Naive thymus-derived CD4-positive, alpha-beta T cell (primary cell): ENCODE measurements around the gene NPBWR2. TPM values are rescaled to one million over a fixed set of nuclear protein-coding genes. Genes with fewer than 3 reads are reported as not detected.
"Not testable (repeated sequence)": the region's sequence is repeated elsewhere in the genome, so short reads cannot be mapped to it uniquely, and the experiment has no call there.

ENCODE experiments used
- ATAC-seq: fragments of 150-1000 bp; cut with Tn5 transposase; 2 replicates; pipeline ENCODE4 v1.10.0; 2021; ENCODE audit warnings: mild to moderate bottlenecking, moderate library complexity
- CTCF ChIA-PET: fragments of 350-600 bp; sonication (Branson Sonifier 250); formaldehyde crosslinking; loops from one replicate; lab custom pipeline; 2021; ENCODE audit warnings: antibody characterized with exemption; lab: Charles Lee
- POLR2A ChIA-PET: fragments of 350-600 bp; sonication (Branson Sonifier 250); formaldehyde crosslinking; loops from one replicate; lab custom pipeline; 2021; ENCODE audit warnings: antibody characterized with exemption, inconsistent platforms; lab: Charles Lee
- DNase-seq, 9 donors: peaks; one replicate each; pipeline versions ENCODE4 v3.0.0 to v3.0.0-alpha.2; 2020 to 2022; ENCODE audit warnings: mixed read lengths in 1 of 9
- H3K27ac ChIP-seq: one replicate; pipeline ENCODE4 v1.7.0; 2013; ENCODE audit warnings: mild to moderate bottlenecking, low read depth, low read length, moderate library complexity
- H3K27me3 ChIP-seq, 2 donors: one replicate each; pipeline ENCODE4 v1.7.0; 2013; ENCODE audit warnings: low read length in 2 of 2, mild to moderate bottlenecking in 2 of 2, moderate library complexity in 2 of 2; ENCODE audit not compliant: control insufficient read depth in 2 of 2, insufficient read depth in 2 of 2
- H3K36me3 ChIP-seq, 3 experiments: 1 replicate in 2 of 3; 2 replicates in 1 of 3; pipeline ENCODE4 v1.7.0; 2013; ENCODE audit warnings: low read length in 3 of 3, mild to moderate bottlenecking in 3 of 3, moderate library complexity in 1 of 3; ENCODE audit not compliant: insufficient read depth in 3 of 3, control insufficient read depth in 2 of 3
- H3K4me1 ChIP-seq, 2 donors: one replicate each; pipeline ENCODE4 v1.7.0; 2013; ENCODE audit warnings: low read length in 2 of 2, mild to moderate bottlenecking in 2 of 2, moderate library complexity in 1 of 2; ENCODE audit not compliant: control insufficient read depth in 2 of 2, insufficient read depth in 2 of 2
- H3K4me3 ChIP-seq: 2 replicates; pipeline ENCODE4 v1.7.0; 2013; ENCODE audit warnings: mild to moderate bottlenecking, low read length
- H3K9me3 ChIP-seq, 3 experiments: 1 replicate in 2 of 3; 2 replicates in 1 of 3; pipeline ENCODE4 v1.7.0; 2013; ENCODE audit warnings: low read length in 3 of 3; ENCODE audit not compliant: control insufficient read depth in 2 of 3
- H3K27ac Mint-ChIP-seq, 9 donors: one replicate each; pipeline ENCODE4 v1.8.0; 2020 to 2022; ENCODE audit warnings: mixed read lengths in 9 of 9, mild to moderate bottlenecking in 8 of 9, moderate library complexity in 5 of 9, inconsistent platforms in 2 of 9
- H3K27me3 Mint-ChIP-seq, 5 donors: one replicate each; pipeline ENCODE4 v1.8.0; 2021 to 2022; ENCODE audit warnings: mixed read lengths in 5 of 5, mild to moderate bottlenecking in 1 of 5
- H3K36me3 Mint-ChIP-seq, 5 donors: one replicate each; pipeline ENCODE4 v1.8.0; 2020 to 2022; ENCODE audit warnings: mixed read lengths in 5 of 5, mild to moderate bottlenecking in 3 of 5, inconsistent platforms in 1 of 5
- H3K4me1 Mint-ChIP-seq, 7 donors: one replicate each; pipeline ENCODE4 v1.8.0; 2020 to 2022; ENCODE audit warnings: mixed read lengths in 7 of 7, mild to moderate bottlenecking in 3 of 7, inconsistent platforms in 1 of 7
- H3K4me3 Mint-ChIP-seq, 10 donors: one replicate each; pipeline ENCODE4 v1.8.0; 2020 to 2022; ENCODE audit warnings: mild to moderate bottlenecking in 10 of 10, mixed read lengths in 10 of 10, moderate library complexity in 6 of 10, inconsistent platforms in 2 of 10
- H3K9me3 Mint-ChIP-seq, 11 donors: one replicate each; pipeline ENCODE4 v1.8.0; 2020 to 2022; ENCODE audit warnings: mixed read lengths in 11 of 11, mild to moderate bottlenecking in 4 of 11, inconsistent platforms in 1 of 11, moderate library complexity in 1 of 11
- intact Hi-C, 2 donors: fragments of 100-400 bp; cut with micrococcal nuclease; formaldehyde crosslinking; loops; one replicate each; pipeline ENCODE4 v1.15.1; 2023
- polyA plus RNA-seq, 2 donors: library from polyadenylated mRNA; unstranded; fragments of 300-500 nt; fragmentation: Illumina TruSeq; gene quantifications; one replicate each; pipeline ENCODE4 v1.2.3, GENCODE V29; 2021
- total RNA-seq, 6 experiments: library from RNA in 5 of 6; stranded (reverse) in 5 of 6; gene quantifications; 1 replicate in 5 of 6; 2 replicates in 1 of 6; pipeline ENCODE4 v1.2.3 and lab custom pipeline; 2021 to 2026

Gene NPBWR2
- total and polyA plus RNA-seq, 7 experiments from 2014 or later = not detected

- Mint-ChIP-seq H3K27me3 (peaks cover 11 to 27% (median 24%) of the 10 kb centered on the region in 5 donors), H3K4me3 (no peak overlapping the region), H3K27ac (no peak overlapping the region), H3K36me3 (no peaks in the 10 kb centered on the region), H3K9me3 (peaks cover 0 to 4% (median 0%) of the 10 kb centered on the region in 11 donors), H3K4me1 (peaks cover 0 to 6% (median 0%) of the 10 kb centered on the region in 7 donors)
- ATAC-seq (no peak), DNase-seq (no peak)
- Histone ChIP-seq H3K36me3 (no peaks in the 10 kb centered on the region), H3K27me3 (no peaks in the 10 kb centered on the region), H3K27ac (no peak overlapping the region), H3K4me1 (no peaks in the 10 kb centered on the region), H3K9me3 (no peaks in the 10 kb centered on the region), H3K4me3 (no peak overlapping the region)
- POLR2A ChIA-PET = no interaction called here
- intact Hi-C loops = no loop called here
- CTCF ChIA-PET = no interaction called here
Measured at GRCh38 chr20:64129146-64129782, 21.9 kb upstream of the NPBWR2 start.

GRCh38 chr20:64123517-64123916 lies 16.2 kb upstream of the NPBWR2 start:
- not testable (repeated sequence) for ATAC-seq

GRCh38 chr20:64122927-64123326 lies 15.6 kb upstream of the NPBWR2 start:
- not testable (repeated sequence) for H3K36me3 ChIP-seq, H3K4me3 ChIP-seq, H3K9me3 Mint-ChIP-seq, H3K36me3 Mint-ChIP-seq, H3K27ac ChIP-seq, H3K9me3 ChIP-seq, ATAC-seq, DNase-seq, H3K4me1 Mint-ChIP-seq, H3K27ac Mint-ChIP-seq, H3K27me3 ChIP-seq, H3K4me3 Mint-ChIP-seq, H3K4me1 ChIP-seq
- ChIA-PET POLR2A (interaction anchor here (0.6 to 0.7 kb wide), 2 partner anchors 27 to 50 kb away, joined by 3 to 4 read pairs; no protein-coding TSS in a partner anchor), CTCF (interaction anchor here (0.7 to 1.4 kb wide), 3 partner anchors 49 to 84 kb away, joined by 3 to 5 read pairs (median 4); no protein-coding TSS in a partner anchor)
- intact Hi-C loops = loop anchor here in 1 of 2 donors (5.0 kb wide), 1 partner anchor 416 kb away; the partner anchor contains the start of genes ARFRP1 and ZGPAT
- peaks cover 0 to 28% (median 2%) of the 10 kb centered on the region in 5 donors for H3K27me3 Mint-ChIP-seq

More at GRCh38 chr20:64123517-64123916, 16.2 kb upstream of the NPBWR2 start:
- H3K4me3 ChIP-seq, H3K36me3 Mint-ChIP-seq, H3K9me3 Mint-ChIP-seq, DNase-seq, H3K9me3 ChIP-seq, H3K27ac ChIP-seq, H3K4me1 ChIP-seq, H3K36me3 ChIP-seq, H3K27ac Mint-ChIP-seq, H3K4me1 Mint-ChIP-seq, H3K4me3 Mint-ChIP-seq, H3K27me3 ChIP-seq: not testable (repeated sequence)
- intact Hi-C loops = loop anchor here in 1 of 2 donors (5.0 kb wide), 1 partner anchor 416 kb away; the partner anchor contains the start of genes ARFRP1 and ZGPAT
- peaks cover 4 to 31% (median 8%) of the 10 kb centered on the region in 5 donors for H3K27me3 Mint-ChIP-seq
- POLR2A ChIA-PET = interaction anchor here (0.7 kb wide), 1 partner anchor 28 kb away, joined by 4 read pairs; no protein-coding TSS in a partner anchor
- CTCF ChIA-PET = interaction anchor here (0.7 kb wide), 1 partner anchor 50 kb away, joined by 5 read pairs; no protein-coding TSS in a partner anchor

- H3K4me3 Mint-ChIP-seq = no peak overlapping the region
- POLR2A ChIA-PET = interaction anchor here (1.4 kb wide), 1 partner anchor 42 kb away, joined by 6 read pairs; the partner anchor contains the start of genes OPRL1 and RGS19
- intact Hi-C loops = loop anchor here (2.0 to 5.0 kb wide), 4 partner anchors 141 to 414 kb away; partner anchors contain the start of genes ARFRP1 (in 1 of the 2), PRPF6 (in 1 of the 2), TPD52L2 (in 1 of the 2) and ZGPAT (in 1 of the 2)
Measured at GRCh38 chr20:64121586-64121985, 14.2 kb upstream of the NPBWR2 start.

GRCh38 chr20:64119681-64120341 lies 12.4 kb upstream of the NPBWR2 start:
- H3K36me3 ChIP-seq = no peaks in the 10 kb centered on the region
- Mint-ChIP-seq H3K4me1 (peaks cover 0 to 10% (median 8%) of the 10 kb centered on the region in 7 donors), H3K27me3 (peaks cover 0 to 28% (median 0%) of the 10 kb centered on the region in 5 donors), H3K4me3 (peak overlapping the region; percentile 39 to 80 (median 73)), H3K9me3 (peaks cover 0 to 4% (median 0%) of the 10 kb centered on the region in 11 donors), H3K27ac (peak overlapping the region; percentile 69 to 85 (median 78)), H3K36me3 (no peaks in the 10 kb centered on the region)
- intact Hi-C loops = loop anchor here (1.0 to 5.0 kb wide), 11 partner anchors 18 to 582 kb away; partner anchors contain the start of genes ARFRP1 (in 1 of the 2), PRPF6 (in 1 of the 2), TPD52L2 (in 1 of the 2) and UCKL1 (in 1 of the 2)
- ATAC-seq (peak; percentile 18), DNase-seq (peak in 3 of 9 donors; percentile 2 to 24 (median 14))
- no peaks in the 10 kb centered on the region for H3K9me3 ChIP-seq
- H3K4me1 ChIP-seq = peaks cover 5 to 9% of the 10 kb centered on the region in 2 donors
- H3K27me3 ChIP-seq = no peaks in the 10 kb centered on the region
- ChIA-PET POLR2A (interaction anchor here (0.8 to 2.6 kb wide), 6 partner anchors 9 to 256 kb away, joined by 3 to 18 read pairs (median 4); partner anchors contain the start of gene LKAAEAR1), CTCF (interaction anchor here (0.6 to 4.7 kb wide), 9 partner anchors 34 to 214 kb away, joined by 3 to 55 read pairs (median 3); partner anchors contain the start of gene LKAAEAR1)
- peak overlapping the region; percentile 22 for H3K27ac ChIP-seq
- H3K4me3 ChIP-seq = peak overlapping the region; percentile 36

More at GRCh38 chr20:64121586-64121985, 14.2 kb upstream of the NPBWR2 start:
- no peak for ATAC-seq
- Histone ChIP-seq H3K4me3 (no peak overlapping the region), H3K9me3 (no peaks in the 10 kb centered on the region), H3K27ac (no peak overlapping the region), H3K36me3 (no peaks in the 10 kb centered on the region), H3K4me1 (peaks cover 5 to 9% of the 10 kb centered on the region in 2 donors), H3K27me3 (no peaks in the 10 kb centered on the region)
- CTCF ChIA-PET = interaction anchor here (0.8 to 4.7 kb wide), 6 partner anchors 38 to 263 kb away, joined by 3 to 55 read pairs (median 4); partner anchors contain the start of genes LKAAEAR1 and RGS19
- no peak for DNase-seq
- Mint-ChIP-seq H3K27ac (peak overlapping the region in 1 of 9 donors; percentile 41), H3K4me1 (peaks cover 0 to 10% (median 8%) of the 10 kb centered on the region in 7 donors), H3K9me3 (peaks cover 0 to 4% (median 0%) of the 10 kb centered on the region in 11 donors), H3K36me3 (no peaks in the 10 kb centered on the region), H3K27me3 (peaks cover 0 to 28% (median 0%) of the 10 kb centered on the region in 5 donors)

- Histone ChIP-seq H3K27me3 (no peaks in the 10 kb centered on the region), H3K27ac (no peak overlapping the region), H3K4me3 (no peak overlapping the region), H3K9me3 (no peaks in the 10 kb centered on the region), H3K36me3 (no peaks in the 10 kb centered on the region), H3K4me1 (peaks cover 5 to 9% of the 10 kb centered on the region in 2 donors)
- Mint-ChIP-seq H3K27ac (peak overlapping the region in 1 of 9 donors; percentile 67), H3K4me3 (peak overlapping the region in 2 of 10 donors; percentile 12 to 76), H3K4me1 (peaks cover 0 to 10% (median 8%) of the 10 kb centered on the region in 7 donors), H3K9me3 (peaks cover 0 to 4% (median 0%) of the 10 kb centered on the region in 11 donors), H3K36me3 (no peaks in the 10 kb centered on the region), H3K27me3 (peaks cover 0 to 26% (median 0%) of the 10 kb centered on the region in 5 donors)
- ChIA-PET CTCF (interaction anchor here (2.4 to 4.7 kb wide), 2 partner anchors 36 to 80 kb away, joined by 32 to 55 read pairs; partner anchors contain the start of gene LKAAEAR1), POLR2A (interaction anchor here (0.6 to 2.6 kb wide), 4 partner anchors 36 to 210 kb away, joined by 3 to 18 read pairs (median 8); partner anchors contain the start of gene LKAAEAR1)
- intact Hi-C loops = no loop called here
- ATAC-seq (no peak), DNase-seq (peak in 1 of 9 donors; percentile 17)
Measured at GRCh38 chr20:64119301-64119680, 11.9 kb upstream of the NPBWR2 start.
